Activated naive CD4-positive, alpha-beta T cell treated with anti-CD3 and anti-CD28 coated beads, Interleukin-2, amount 50 U/mL, for 72 hours (primary cell): ENCODE data around the gene TM9SF3. TPM values are rescaled to one million over a fixed set of nuclear protein-coding genes. Genes with fewer than 3 reads are reported as not detected.

ENCODE experiments used
- ATAC-seq, 2 donors: fragments of 150-1000 bp; cut with Tn5 transposase; 2 replicates each; pipeline ENCODE4 v1.10.0; 2021; ENCODE audit warnings: mild to moderate bottlenecking in 2 of 2, moderate library complexity in 2 of 2
- DNase-seq, 2 donors: peaks; one replicate each; pipeline ENCODE4 v3.0.0; 2021 to 2022; ENCODE audit warnings: low spot score in 2 of 2
- H3K27ac Mint-ChIP-seq, 2 donors: one replicate each; pipeline ENCODE4 v1.8.0; 2022; ENCODE audit warnings: mild to moderate bottlenecking in 2 of 2, mixed read lengths in 2 of 2
- H3K36me3 Mint-ChIP-seq, 2 donors: one replicate each; pipeline ENCODE4 v1.8.0; 2022; ENCODE audit warnings: mixed read lengths in 2 of 2
- H3K9me3 Mint-ChIP-seq, 2 donors: one replicate each; pipeline ENCODE4 v1.8.0; 2022; ENCODE audit warnings: mixed read lengths in 2 of 2
- total RNA-seq, 2 donors: library from RNA; stranded (reverse); gene quantifications; one replicate each; pipeline ENCODE4 v1.2.3, GENCODE V29; 2022

The TM9SF3 gene
- total RNA-seq, 2 donors from 2014 or later = 48.4 to 64.7 TPM

- ATAC-seq (no peak), DNase-seq (no peak)
- no peaks in the 10 kb centered on the region for H3K36me3 Mint-ChIP-seq
- H3K9me3 Mint-ChIP-seq = no peaks in the 10 kb centered on the region
- no peak overlapping the region for H3K27ac Mint-ChIP-seq
Measured at GRCh38 chr10:96609510-96609909, 22.7 kb upstream of the TM9SF3 start.

- no peak overlapping the region for H3K27ac Mint-ChIP-seq
- H3K36me3 Mint-ChIP-seq = no peaks in the 10 kb centered on the region
- no peaks in the 10 kb centered on the region for H3K9me3 Mint-ChIP-seq
- DNase-seq (no peak), ATAC-seq (no peak)
Measured at GRCh38 chr10:96608805-96609204, 22.0 kb upstream of the TM9SF3 start.

- ATAC-seq (no peak), DNase-seq (no peak)
- H3K9me3 Mint-ChIP-seq = no peaks in the 10 kb centered on the region
- no peaks in the 10 kb centered on the region for H3K36me3 Mint-ChIP-seq
- no peak overlapping the region for H3K27ac Mint-ChIP-seq
Measured at GRCh38 chr10:96608262-96608661, 21.4 kb upstream of the TM9SF3 start.

DNA sequence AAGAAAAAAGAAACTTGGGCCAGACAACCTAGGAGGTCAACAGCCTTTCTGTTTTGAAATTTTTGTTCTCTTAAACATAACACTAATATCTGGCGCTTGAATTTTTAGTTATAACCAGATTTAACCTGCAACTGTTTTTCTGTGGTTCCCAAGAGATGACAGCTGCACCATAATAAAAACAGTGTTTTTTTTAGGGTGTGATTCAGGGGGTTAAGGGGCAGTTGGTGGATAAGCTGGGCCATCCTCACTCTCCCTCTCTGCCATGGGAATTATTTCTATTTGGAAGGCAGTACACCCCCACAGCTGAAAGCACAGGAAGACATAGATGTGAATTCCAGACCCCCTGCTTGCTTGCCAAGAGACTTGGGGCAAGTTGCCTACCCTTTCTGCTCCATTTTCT is 20.1 kb upstream of the TM9SF3 start:
- H3K27ac Mint-ChIP-seq = no peak overlapping the region
- no peaks in the 10 kb centered on the region for H3K36me3 Mint-ChIP-seq
- ATAC-seq = no peak
- no peak for DNase-seq
- H3K9me3 Mint-ChIP-seq = no peaks in the 10 kb centered on the region

GRCh38 chr10:96606216-96606615 is 19.4 kb upstream of the TM9SF3 start:
- no peaks in the 10 kb centered on the region for H3K36me3 Mint-ChIP-seq
- no peaks in the 10 kb centered on the region for H3K9me3 Mint-ChIP-seq
- ATAC-seq (no peak), DNase-seq (no peak)
- H3K27ac Mint-ChIP-seq = no peak overlapping the region

DNA sequence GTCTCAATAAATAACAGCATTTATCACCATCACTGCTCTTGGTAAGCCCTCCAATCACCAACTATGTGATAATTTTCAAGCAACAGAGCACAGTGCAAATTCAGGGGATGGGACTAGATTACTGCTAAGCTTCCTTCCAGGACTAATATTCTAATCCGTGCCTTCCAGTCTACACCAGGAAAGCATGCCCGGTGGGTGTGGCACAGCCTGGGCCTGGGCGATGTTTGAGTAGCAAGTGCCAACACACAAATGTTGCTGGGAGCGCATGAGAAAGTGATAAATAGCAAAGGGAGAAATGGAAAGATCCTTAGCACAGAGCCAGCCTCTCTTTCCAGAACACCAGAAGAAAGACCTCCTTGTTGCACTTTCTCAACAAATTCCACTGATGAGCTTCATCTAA is 13.5 kb upstream of the TM9SF3 start:
- Mint-ChIP-seq H3K27ac (no peak overlapping the region), H3K36me3 (no peaks in the 10 kb centered on the region), H3K9me3 (no peaks in the 10 kb centered on the region)
- DNase-seq = no peak
- no peak for ATAC-seq

- H3K27ac Mint-ChIP-seq = no peak overlapping the region
Measured at GRCh38 chr10:96598846-96599245, 12.0 kb upstream of the TM9SF3 start.

DNA sequence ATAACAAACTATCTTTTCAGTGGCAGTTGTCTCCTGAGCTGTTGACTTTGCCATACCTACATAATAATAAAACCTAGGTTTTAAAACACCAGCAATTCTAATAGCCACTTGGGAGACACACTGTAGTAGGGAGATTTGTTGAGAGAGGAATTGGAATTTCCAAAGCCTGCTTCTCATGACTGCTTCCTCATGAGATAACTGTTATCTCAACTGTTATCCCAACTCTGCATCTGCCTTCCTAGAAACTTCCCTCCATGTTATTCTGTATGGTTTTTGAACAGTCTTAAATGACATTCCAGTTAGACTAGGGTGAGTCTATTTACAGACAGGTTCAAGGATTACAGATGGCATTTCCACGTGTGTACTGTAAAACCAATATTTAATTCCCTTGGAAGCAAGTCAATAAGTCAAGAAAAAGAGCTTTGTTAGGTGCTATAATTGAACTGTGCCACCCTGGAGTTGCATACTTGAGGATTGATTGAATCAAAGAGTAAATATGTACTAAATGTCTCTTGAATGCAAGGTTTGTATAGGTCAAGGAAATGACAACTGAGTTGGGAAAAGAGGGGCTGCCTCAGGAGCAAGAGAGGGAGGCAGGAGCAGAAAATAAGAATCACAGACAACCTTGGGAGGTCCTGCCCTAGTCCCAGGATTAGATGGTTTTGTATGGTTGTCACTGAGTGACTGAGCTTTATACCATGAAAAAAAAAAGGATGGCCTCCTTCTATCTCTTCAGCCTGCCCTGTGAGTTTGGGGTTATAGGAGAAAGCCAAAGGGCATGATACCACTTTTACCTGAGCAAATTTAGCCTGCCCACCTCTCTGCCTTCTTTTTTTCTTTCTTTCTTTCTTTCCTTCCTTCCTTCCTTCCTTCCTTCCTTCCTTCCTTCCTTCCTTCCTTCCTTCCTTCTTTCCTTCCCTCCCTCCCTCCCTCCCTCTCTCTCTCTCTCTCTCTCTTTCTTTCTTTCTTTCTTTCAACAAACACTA is 9.9 kb upstream of the TM9SF3 start:
- Mint-ChIP-seq H3K36me3 (peaks cover 0 to 4% of the 10 kb centered on the region in 2 donors), H3K27ac (no peak overlapping the region), H3K9me3 (peaks cover 0 to 2% of the 10 kb centered on the region in 2 donors)
- no peak for DNase-seq
- no peak for ATAC-seq

More at GRCh38 chr10:96598846-96599245, 12.0 kb upstream of the TM9SF3 start:
- ATAC-seq (no peak), DNase-seq (no peak)
- no peaks in the 10 kb centered on the region for H3K9me3 Mint-ChIP-seq
- no peaks in the 10 kb centered on the region for H3K36me3 Mint-ChIP-seq

DNA sequence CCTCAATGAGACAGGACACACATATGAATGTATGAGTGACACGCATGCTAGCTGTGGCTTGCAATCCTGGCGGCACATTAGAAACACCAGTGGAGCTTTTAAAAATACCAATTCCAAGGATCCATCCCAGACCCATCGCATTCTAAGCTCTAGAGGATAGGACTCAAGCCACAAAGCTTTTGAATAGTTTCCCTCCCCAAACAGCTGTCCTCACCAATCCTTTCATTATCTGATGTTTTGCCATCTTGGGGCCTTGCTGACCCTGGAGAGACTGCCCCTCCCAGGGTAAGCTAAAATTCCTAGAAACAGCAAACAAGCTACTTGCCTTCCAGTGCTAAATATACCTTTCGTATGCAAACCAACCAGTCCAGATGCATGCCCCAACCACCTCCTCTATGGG is 8.9 kb upstream of the TM9SF3 start:
- DNase-seq (no peak), ATAC-seq (no peak)
- Mint-ChIP-seq H3K36me3 (peaks cover 0 to 7% of the 10 kb centered on the region in 2 donors), H3K9me3 (peaks cover 0 to 5% of the 10 kb centered on the region in 2 donors), H3K27ac (no peak overlapping the region)

- H3K27ac Mint-ChIP-seq = no peak overlapping the region
- ATAC-seq (no peak), DNase-seq (no peak)
- H3K36me3 Mint-ChIP-seq = peaks cover 0 to 7% of the 10 kb centered on the region in 2 donors
- peaks cover 0 to 5% of the 10 kb centered on the region in 2 donors for H3K9me3 Mint-ChIP-seq
Measured at GRCh38 chr10:96591946-96592345, 5.1 kb upstream of the TM9SF3 start.

GRCh38 chr10:96588616-96589419 is 2.0 kb upstream of the TM9SF3 start:
- Mint-ChIP-seq H3K27ac (no peak overlapping the region), H3K9me3 (peaks cover 0 to 5% of the 10 kb centered on the region in 2 donors), H3K36me3 (peaks cover 8 to 14% of the 10 kb centered on the region in 2 donors)
- ATAC-seq (peak; percentile 76 to 88), DNase-seq (peak in 1 of 2 donors; percentile 28)

GRCh38 chr10:96588060-96588554 is 1.3 kb upstream of the TM9SF3 start:
- no peak for DNase-seq
- Mint-ChIP-seq H3K9me3 (peaks cover 0 to 5% of the 10 kb centered on the region in 2 donors), H3K27ac (no peak overlapping the region), H3K36me3 (peaks cover 8 to 14% of the 10 kb centered on the region in 2 donors)
- no peak for ATAC-seq

DNA sequence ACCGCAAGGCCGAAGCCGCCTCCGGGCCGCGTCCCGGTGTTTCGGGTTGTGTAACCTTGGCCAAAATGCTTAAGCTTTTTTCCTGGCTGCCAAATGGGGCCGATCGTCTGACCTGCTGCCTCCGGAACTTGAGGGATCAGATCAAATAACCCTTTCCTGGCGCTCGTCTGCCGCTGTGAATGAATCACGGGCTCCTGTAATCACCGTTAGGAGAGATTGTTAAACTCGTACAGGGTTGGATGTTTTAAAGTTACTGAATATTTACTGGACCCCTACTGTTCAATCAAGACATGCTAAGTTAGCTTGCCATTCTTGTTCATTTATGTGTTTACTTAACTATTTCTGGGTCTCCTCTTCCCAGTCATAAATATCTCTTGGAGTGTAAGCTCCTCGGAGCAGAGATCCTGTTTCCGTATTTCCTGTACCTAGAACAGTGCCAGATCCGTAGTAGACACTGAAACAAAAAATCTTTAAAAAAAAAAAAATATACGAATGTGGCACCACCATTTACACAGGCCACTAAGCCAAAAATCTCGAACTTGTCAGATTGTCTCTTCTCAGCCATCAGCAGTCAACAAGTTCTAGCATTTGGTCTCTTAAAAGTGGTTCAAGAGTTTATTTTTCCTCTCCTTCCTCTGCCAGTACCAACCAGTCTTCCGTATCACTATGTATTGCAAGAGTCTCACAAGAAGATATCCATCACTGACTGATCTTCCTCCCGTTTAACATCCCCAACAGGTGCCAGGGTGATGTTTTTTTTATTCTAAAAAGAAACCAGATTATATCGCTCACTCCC is 650 bp upstream of the TM9SF3 start:
- H3K36me3 Mint-ChIP-seq = peaks cover 8 to 14% of the 10 kb centered on the region in 2 donors
- no peak for DNase-seq
- no peak overlapping the region for H3K27ac Mint-ChIP-seq
- peaks cover 0 to 5% of the 10 kb centered on the region in 2 donors for H3K9me3 Mint-ChIP-seq
- peak; percentile 7 to 38 for ATAC-seq

DNA sequence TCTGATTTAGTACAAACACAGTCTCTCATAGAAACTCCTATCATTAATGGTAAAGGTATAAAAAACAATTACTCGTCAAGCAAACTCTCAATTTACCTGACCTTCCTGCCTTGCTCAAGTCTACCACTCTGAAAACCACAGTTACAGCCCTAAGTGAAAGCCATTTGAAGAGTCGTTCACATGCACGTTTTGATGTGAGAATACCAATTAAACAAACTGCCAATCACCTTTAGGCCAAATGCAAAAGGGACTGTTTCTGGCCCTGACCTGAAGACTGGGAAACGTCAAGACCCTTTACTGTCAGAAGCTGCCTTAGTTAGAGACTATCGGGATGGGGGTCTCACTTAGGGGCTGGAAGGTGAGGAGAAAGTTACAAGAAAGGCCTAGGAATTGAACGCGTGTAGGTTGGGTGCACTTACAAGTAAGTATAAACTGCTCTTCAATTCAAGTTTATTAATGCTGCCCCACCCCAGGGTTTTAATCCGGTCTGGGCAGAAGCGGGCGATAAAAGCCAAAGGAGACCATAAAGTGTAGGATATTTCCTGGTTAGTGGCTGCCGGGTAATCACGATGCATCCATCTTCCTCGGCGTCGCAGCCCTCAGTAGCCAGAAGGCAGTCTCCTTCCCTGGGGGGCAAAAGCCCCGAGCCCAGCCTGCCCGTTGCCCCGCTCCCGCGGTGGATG is 935 bp downstream of the TM9SF3 start:
- peak in 1 of 2 donors; percentile 36 for DNase-seq
- peak in 1 of 2 donors; percentile 9 for ATAC-seq
- H3K36me3 Mint-ChIP-seq = peaks cover 7 to 8% of the 10 kb centered on the region in 2 donors
- no peaks in the 10 kb centered on the region for H3K9me3 Mint-ChIP-seq
- peak overlapping the region in 1 of 2 donors; percentile 95 for H3K27ac Mint-ChIP-seq

GRCh38 chr10:96584474-96584873 is 2.3 kb downstream of the TM9SF3 start:
- Mint-ChIP-seq H3K36me3 (peaks cover 8 to 14% of the 10 kb centered on the region in 2 donors), H3K27ac (no peak overlapping the region), H3K9me3 (no peaks in the 10 kb centered on the region)
- DNase-seq = no peak
- no peak for ATAC-seq

DNA sequence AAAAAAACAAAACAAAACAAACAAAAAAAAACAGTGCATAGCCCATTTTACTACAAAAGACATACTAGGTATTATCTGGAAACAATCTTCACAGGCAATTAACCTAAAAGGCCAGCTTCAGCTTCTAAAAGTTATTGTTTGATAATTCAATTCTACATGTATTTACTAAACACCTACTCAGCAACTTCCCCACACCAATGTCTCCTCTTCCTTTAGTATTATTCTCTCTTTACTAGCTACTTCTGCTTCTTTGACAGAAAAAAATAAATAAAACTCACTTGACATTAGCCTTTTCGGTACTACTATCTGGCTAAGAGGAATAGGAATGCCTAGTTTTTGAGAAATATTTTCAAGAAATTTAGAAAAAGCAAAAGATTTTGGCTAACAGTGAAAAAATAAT is 2.8 kb downstream of the TM9SF3 start:
- Mint-ChIP-seq H3K36me3 (peaks cover 8 to 14% of the 10 kb centered on the region in 2 donors), H3K9me3 (no peaks in the 10 kb centered on the region), H3K27ac (no peak overlapping the region)
- no peak for ATAC-seq
- no peak for DNase-seq
